Measurements from ENCODE around the gene SLC5A10. TPM values are rescaled to one million over a fixed set of nuclear protein-coding genes. Genes with fewer than 3 reads are reported as not detected.
A peak's percentile ranks its signal among the peaks of the same experiment; 100 is the strongest.

The SLC5A10 gene
- polyA plus RNA-seq, 1 experiment: 0.05 TPM

DNA sequence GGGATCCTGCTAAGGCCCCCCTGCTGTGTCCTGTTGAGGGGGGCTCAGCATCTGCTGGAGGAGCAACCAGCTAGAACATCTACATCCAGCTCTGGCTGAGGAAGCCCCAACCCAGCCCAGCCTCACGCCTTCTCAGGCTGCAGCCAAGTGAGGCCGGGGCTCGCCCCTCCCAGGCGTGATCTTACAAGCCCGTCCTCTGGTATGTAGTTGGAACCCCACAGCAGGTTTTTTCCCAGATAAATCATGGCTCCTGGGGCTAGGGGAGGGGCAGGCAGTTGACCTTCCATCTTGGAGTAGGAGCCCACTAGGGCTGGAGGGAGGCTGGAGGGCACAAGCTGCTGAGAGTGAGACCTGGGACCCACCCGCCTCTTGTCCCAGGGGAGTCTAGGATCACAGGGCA is 47.9 kb downstream of the SLC5A10 start:
- H3K4me3 ChIP-seq (ENCODE audit: low read depth, low read length): no peak overlapping the region
- peaks cover 13% of the 10 kb centered on the region for H3K36me3 ChIP-seq (ENCODE audit: control insufficient read depth, insufficient read depth, low read length)
- CTCF ChIA-PET: no interaction called here
- TF ChIP-seq CTCF (IDR thresholded peaks at IDR 0.05; ENCODE audit: insufficient read depth, low read depth, low read length): no peak
- H3K27me3 ChIP-seq (ENCODE audit: control insufficient read depth, insufficient read depth, low read length): no peaks in the 10 kb centered on the region
- POLR2A ChIA-PET: no interaction called here
- no peak for DNase-seq (ENCODE audit: low read depth)

GRCh38 chr17:19000531-19001325 is 48.8 kb downstream of the SLC5A10 start:
- H3K36me3 ChIP-seq (ENCODE audit: control insufficient read depth, insufficient read depth, low read length): peaks cover 13% of the 10 kb centered on the region
- no peak for DNase-seq (ENCODE audit: low read depth)
- H3K27me3 ChIP-seq (ENCODE audit: control insufficient read depth, insufficient read depth, low read length): no peaks in the 10 kb centered on the region
- POLR2A ChIA-PET: no interaction called here
- no peak for TF ChIP-seq CTCF (IDR thresholded peaks at IDR 0.05; ENCODE audit: insufficient read depth, low read depth, low read length)
- CTCF ChIA-PET: no interaction called here
- H3K4me3 ChIP-seq (ENCODE audit: low read depth, low read length): no peak overlapping the region

GRCh38 chr17:19001907-19002590 is 50.1 kb downstream of the SLC5A10 start:
- ChIA-PET CTCF (interaction anchor here (1.6 kb wide), 1 partner anchor 41 kb away, joined by 7 read pairs; no protein-coding TSS in a partner anchor), POLR2A (no interaction called here)
- DNase-seq (ENCODE audit: low read depth): no peak
- no peak for TF ChIP-seq CTCF (IDR thresholded peaks at IDR 0.05; ENCODE audit: insufficient read depth, low read depth, low read length)
- Histone ChIP-seq H3K4me3 (ENCODE audit: low read depth, low read length) (peak overlapping the region; percentile 7; the same call in 1 of the 2 replicates), H3K27me3 (ENCODE audit: control insufficient read depth, insufficient read depth, low read length) (no peaks in the 10 kb centered on the region), H3K36me3 (ENCODE audit: control insufficient read depth, insufficient read depth, low read length) (peaks cover 11% of the 10 kb centered on the region)

DNA sequence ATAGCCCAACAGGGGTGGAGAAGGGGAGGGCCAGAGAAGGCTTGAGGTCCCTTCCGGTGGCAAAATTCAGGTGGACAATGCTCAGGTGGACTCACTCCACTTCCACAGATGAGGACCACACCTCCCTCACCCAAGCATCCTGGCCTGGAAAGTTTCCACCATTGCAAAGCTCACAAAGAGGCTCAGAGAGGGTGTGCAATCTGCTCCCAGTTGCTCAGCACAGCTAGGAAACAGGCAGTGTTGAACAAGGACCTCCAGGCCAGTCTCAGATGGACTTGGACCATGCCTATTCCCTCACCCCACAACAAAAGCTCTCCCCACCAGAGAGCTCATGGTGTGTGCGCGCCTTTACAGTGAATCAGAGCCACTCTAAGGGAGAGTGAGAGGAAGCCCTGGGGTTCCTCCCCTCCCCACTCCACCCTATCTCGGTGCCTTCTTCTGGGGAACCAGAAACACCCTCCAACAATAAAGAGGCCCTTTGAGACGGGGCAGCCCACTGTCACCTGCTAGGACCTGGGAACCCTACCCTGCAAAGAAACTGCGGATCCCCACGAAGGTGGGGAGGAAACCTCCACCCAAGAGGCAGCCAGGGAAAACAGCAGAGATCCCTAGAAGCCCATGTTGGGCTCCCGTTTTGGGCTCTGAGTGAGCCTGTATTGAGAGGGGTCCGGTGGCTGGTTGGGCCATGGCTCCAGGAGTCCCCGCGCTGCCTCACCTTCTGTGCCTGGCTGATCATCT is 51.0 kb downstream of the SLC5A10 start:
- no peaks in the 10 kb centered on the region for H3K27me3 ChIP-seq (ENCODE audit: control insufficient read depth, insufficient read depth, low read length)
- ChIA-PET POLR2A (no interaction called here), CTCF (interaction anchor here (1.6 to 1.9 kb wide), 2 partner anchors 20 to 42 kb away, joined by 4 to 7 read pairs; no protein-coding TSS in a partner anchor)
- peaks cover 8% of the 10 kb centered on the region for H3K36me3 ChIP-seq (ENCODE audit: control insufficient read depth, insufficient read depth, low read length)
- DNase-seq (ENCODE audit: low read depth): no peak
- no peak for TF ChIP-seq CTCF (IDR thresholded peaks at IDR 0.05; ENCODE audit: insufficient read depth, low read depth, low read length)
- H3K4me3 ChIP-seq (ENCODE audit: low read depth, low read length): peak overlapping the region; percentile 50

All from BJ (cell line).